Subcutaneous preadipocyte (primary cell): Measurements from ENCODE around the gene ACRBP. TPM values are rescaled to one million over a fixed set of nuclear protein-coding genes. Genes with fewer than 3 reads are reported as not detected.

Source experiments
- total RNA-seq: library from RNA; depleted of rRNA; stranded (reverse); fragments of >200 nt; gene quantifications from 2 replicates; pipeline ENCODE4 v1.2.3, GENCODE V29; 2012

The ACRBP gene
- total RNA-seq, result 0.78 and 1.1 TPM in 2 replicates

GRCh38 chr12:6647083-6647604, at the start of gene ACRBP:
Gene ACRBP (minus strand): TSS chr12:6647432. CDS start chr12:6647366, 66 bp downstream.

GRCh38 chr12:6688999-6689882, 42.0 kb upstream of the ACRBP start, which contains the start of gene ZNF384:
Gene ZNF384 (minus strand): TSS chr12:6689375. CDS start chr12:6679520, 9,855 bp downstream.

GRCh38 chr12:6662906-6663742, 15.9 kb upstream of the ACRBP start, which contains the start of gene ING4:
Gene ING4 (minus strand): TSS chr12:6663119. CDS start chr12:6663101, 18 bp downstream.

GRCh38 chr12:6635856-6636531, 11.2 kb downstream of the ACRBP start, which contains the start of gene LPAR5:
Gene LPAR5 (minus strand): TSS chr12:6635959. CDS start chr12:6621248, 14,711 bp downstream.

Other genes starting within 250 kb of the ACRBP start
- gene CD27, start 202.5 kb downstream of the ACRBP start, total RNA-seq, result not detected in 2 replicates
- 3.9 and 6.2 TPM in 2 replicates for gene TAPBPL, start 195.4 kb downstream of the ACRBP start, total RNA-seq
- 3.9 and 9.2 TPM in 2 replicates for gene VAMP1, start 176.8 kb downstream of the ACRBP start, total RNA-seq
- 75.3 and 87.5 TPM in 2 replicates for gene MRPL51, start 154.2 kb downstream of the ACRBP start, total RNA-seq
- 70.9 and 92.9 TPM in 2 replicates for gene NCAPD2, start 153.3 kb downstream of the ACRBP start, total RNA-seq
- 8,341 and 11,860 TPM in 2 replicates for gene GAPDH, start 112.9 kb downstream of the ACRBP start, total RNA-seq
- 11.0 and 14.5 TPM in 2 replicates for gene IFFO1, start 91.4 kb downstream of the ACRBP start, total RNA-seq
- gene NOP2, start 79.1 kb downstream of the ACRBP start, total RNA-seq, result 22.4 and 33.8 TPM in 2 replicates
- gene CHD4, start 40.1 kb downstream of the ACRBP start, total RNA-seq, result 165 and 208 TPM in 2 replicates
- not detected in 2 replicates for gene LPAR5, start 11.5 kb downstream of the ACRBP start, total RNA-seq
- 13.5 and 21.7 TPM in 2 replicates for gene ING4, start 15.7 kb upstream of the ACRBP start, total RNA-seq
- 16.9 and 17.8 TPM in 2 replicates for gene ZNF384, start 41.9 kb upstream of the ACRBP start, total RNA-seq
- under 0.01 TPM in 1 of 2 replicates, not detected in the other for gene PIANP, start 53.4 kb upstream of the ACRBP start, total RNA-seq
- 97.4 TPM in 2 replicates for gene COPS7A, start 76.6 kb upstream of the ACRBP start, total RNA-seq
- 133 and 141 TPM in 2 replicates for gene MLF2, start 105.7 kb upstream of the ACRBP start, total RNA-seq
- 62.9 and 72.0 TPM in 2 replicates for gene PTMS, start 118.9 kb upstream of the ACRBP start, total RNA-seq
- not detected in 2 replicates for gene LAG3, start 125.1 kb upstream of the ACRBP start, total RNA-seq
- under 0.01 and 0.73 TPM in 2 replicates for gene CD4, start 142.1 kb upstream of the ACRBP start, total RNA-seq
- 0.73 and 1.2 TPM in 2 replicates for gene GPR162, start 174.4 kb upstream of the ACRBP start, total RNA-seq
- gene P3H3, start 181.0 kb upstream of the ACRBP start, total RNA-seq, result 44.1 and 49.3 TPM in 2 replicates
- 1.1 and 2.2 TPM in 2 replicates for gene GNB3, start 193.5 kb upstream of the ACRBP start, total RNA-seq
- gene CDCA3, start 203.9 kb upstream of the ACRBP start, total RNA-seq, result 29.4 and 36.4 TPM in 2 replicates
- 86.7 and 96.4 TPM in 2 replicates for gene USP5, start 204.7 kb upstream of the ACRBP start, total RNA-seq
- gene TPI1, start 220.1 kb upstream of the ACRBP start, total RNA-seq, result 941 and 1,349 TPM in 2 replicates
- 4.0 and 4.9 TPM in 2 replicates for gene SPSB2, start 225.9 kb upstream of the ACRBP start, total RNA-seq